SK-N-MC (cell line): Measurements from ENCODE around the gene SEL1L3.

Experiments
- EZH2 ChIP-seq: fragments of 200-600 bp; sonication (generic); IDR thresholded peaks from one replicate; pipeline ENCODE4 v1.6.1; 2017; ENCODE audit warnings: antibody characterized with exemption
- FOXP2 ChIP-seq: optimal IDR thresholded peaks from 2 replicates; pipeline ENCODE3; 2011; ENCODE audit warnings: mild to moderate bottlenecking, moderate library complexity; ENCODE audit not compliant: insufficient read depth; ENCODE audit errors: extremely low read length, control extremely low read depth
- POLR2AphosphoS5 ChIP-seq: IDR thresholded peaks from 2 replicates; pipeline ENCODE4 v1.6.1; 2012; ENCODE audit warnings: mild to moderate bottlenecking, low read depth, low read length, borderline replicate concordance

GRCh38 chr4:25767877-25768725, 94.7 kb downstream of the SEL1L3 start:
- TF ChIP-seq EZH2 = no peak
- no peak for TF ChIP-seq POLR2AphosphoS5
- TF ChIP-seq FOXP2 = no peak
